ENCODE data around the gene RASGRF2.
"Not testable (repeated sequence)": the region's sequence is repeated elsewhere in the genome, so short reads cannot be mapped to it uniquely, and the experiment has no call there.

Gene RASGRF2

DNA sequence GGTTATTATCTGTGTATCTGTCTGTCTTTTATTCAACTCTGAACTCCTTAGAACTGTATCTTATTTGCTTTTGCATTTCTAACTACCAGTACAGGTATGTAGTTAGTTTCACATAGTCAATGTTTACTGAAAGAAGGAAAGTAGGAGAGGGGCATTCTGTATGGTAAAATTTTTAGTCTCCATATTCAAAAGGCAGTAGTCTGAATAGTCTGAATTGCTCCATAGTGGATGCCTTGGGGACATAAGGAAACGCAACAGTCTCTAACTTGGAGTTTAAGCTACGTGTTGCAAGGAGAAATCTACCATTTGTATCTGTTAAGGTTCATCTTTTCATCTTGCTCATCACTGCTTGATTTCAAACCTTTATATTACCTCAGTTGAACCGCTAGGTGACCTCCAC, 26.2 kb downstream of the RASGRF2 start:
- no peak for DNase-seq (ENCODE audit: low read depth)

DNA sequence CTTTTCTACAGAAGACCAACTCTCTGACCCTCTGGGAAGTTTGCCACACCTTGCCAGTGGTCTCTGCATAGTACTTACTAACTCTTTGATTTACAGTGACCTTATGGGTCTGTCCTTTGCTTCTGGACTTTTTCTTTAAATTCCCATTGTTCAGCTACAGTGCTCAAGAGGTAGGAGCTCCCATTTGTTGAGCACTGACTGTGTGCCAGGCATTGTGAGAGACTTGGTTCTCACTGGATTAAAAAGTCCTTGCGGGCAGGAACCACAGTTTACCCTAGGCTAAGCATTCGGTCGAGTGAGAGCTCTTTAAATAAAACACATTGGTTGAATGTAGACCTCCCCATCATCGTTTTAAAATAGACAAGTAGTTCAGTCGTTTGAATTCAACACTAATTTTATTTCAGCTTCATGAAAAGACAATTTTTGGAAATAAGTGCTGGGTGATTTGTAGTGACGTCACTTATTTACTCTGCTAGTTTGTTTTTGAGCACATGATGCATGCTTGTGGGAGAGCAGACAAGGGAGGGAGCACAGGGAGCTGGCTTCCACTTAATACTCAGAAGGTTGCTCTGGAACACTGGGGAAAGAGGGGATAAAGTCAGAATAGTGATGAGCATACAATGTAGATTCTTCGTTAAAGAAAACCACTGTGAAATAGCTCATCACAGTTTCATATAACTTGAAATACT, 27.1 kb downstream of the RASGRF2 start:
- DNase-seq (ENCODE audit: low read depth) = no peak

DNA sequence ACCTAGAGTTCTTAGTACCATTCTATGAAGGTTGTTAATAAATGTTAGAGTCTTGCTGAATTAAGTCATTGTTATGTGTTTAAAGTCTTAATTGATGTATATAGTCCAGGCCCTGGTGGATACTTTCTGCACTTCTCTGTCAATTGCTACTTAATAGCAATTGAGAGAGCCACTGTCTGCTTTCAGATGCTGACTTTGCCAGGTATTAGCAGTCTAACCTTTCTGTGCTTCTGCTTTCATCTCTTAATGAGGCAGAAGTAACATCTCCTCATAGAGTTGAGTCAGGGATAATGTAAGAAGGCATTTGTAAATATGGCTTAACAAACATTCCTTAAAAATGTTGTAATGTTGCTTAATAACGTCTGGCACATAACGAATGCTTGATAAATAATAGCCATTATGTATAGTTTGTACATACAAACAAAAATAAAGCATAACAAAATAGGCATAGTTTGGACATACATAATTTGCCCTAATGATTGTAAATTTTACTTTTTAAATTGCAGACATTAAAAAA, 28.3 kb downstream of the RASGRF2 start:
- DNase-seq (ENCODE audit: low read depth) = no peak

DNA sequence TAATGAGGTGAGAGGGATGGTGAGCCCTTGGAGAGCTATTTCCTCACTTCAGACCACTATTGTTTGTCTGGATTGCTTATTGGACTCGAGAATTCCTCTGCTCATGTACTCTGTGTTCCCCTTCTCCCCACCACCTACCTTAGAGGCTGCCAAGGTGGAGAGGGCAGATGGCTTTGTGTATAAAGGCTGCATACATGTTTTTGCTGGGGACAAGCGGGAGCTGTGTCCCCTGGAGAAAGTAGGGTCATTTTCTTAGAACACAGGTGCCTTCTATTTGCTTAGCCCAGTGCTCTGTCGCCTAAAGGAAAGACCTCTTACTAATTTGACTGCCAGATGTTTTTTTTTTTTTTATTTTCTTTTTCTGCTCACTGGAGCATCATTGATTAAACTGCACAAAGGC, 29.7 kb downstream of the RASGRF2 start:
- no peak for DNase-seq (ENCODE audit: low read depth)

DNA sequence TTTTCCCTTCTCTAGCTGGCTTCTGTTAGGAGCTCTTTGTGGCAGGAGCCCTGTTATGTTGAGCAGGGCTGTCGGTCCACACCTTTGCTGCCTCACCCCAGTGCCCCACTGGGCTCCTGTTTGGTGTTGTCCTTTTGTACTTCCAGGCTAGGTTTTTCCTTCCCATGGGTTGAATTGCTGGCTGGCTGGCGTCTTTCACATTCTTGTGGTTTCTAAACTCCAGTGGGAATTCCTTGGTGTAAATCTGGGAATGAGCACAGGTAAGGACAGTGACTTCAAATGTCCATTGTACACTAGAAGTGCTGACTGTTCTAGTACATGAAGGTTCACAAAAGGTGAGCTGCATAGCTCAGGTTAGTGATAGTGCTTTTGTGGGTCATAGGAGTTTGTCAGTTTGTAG, 30.4 kb downstream of the RASGRF2 start:
- no peak for DNase-seq (ENCODE audit: low read depth)

DNA sequence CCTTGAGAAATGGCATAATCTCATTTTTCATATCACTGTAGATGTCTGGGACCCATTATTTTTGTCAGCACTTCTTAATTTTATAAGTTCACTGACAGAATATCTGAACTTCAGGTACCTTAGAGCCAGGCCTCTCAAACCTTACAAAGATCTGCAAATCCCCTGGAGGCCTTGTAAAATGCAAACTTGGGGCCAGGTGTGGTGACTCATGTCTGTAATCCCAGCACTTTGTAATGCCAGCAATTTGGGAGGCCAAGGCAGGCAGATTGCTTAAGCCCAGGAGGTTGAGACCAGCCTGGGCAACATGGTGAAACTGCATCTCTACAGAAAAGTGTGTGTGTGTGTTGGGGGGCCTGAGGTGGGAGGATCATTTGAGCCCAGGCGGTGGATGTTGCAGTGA, 30.8 kb downstream of the RASGRF2 start:
- no peak for DNase-seq (ENCODE audit: low read depth)

DNA sequence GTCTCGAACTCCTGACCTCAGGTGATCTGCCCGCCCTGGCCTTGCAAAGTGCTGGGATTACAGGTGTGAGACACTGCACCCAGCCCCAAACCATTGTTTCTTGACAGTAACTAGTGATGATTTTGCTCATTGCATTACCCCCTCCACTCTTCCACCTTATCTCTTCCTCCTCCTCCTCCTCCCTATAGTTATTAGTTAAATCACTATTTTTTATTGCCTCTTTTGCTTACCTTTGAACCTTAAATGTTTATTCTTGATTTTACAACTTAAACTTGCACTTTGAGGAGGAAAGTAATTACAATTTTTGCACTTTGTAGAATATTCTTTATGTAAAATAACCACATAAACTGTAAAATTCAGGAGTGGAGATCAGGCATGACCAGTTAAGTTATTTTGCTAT, 35.7 kb downstream of the RASGRF2 start:
- no peak for DNase-seq (ENCODE audit: low read depth)

DNA sequence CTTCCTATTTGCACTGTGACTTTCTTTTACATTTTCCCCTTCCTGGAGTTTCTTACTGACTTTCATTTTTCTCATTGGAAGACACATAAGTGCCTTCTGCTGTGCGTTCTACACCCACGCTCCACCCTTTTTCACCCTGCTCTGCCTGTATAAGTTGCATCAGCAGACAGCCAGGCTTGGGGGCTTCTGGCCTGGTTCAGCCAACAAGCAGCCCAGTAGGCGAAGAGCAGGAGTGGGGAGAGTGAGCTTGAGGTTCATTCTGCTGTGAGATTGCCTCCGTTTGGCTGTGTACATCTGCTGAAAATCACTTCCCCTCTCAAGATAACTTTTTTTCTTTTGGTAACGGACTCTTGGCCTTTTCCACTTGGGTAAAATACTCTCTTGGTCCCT, 38.4 kb downstream of the RASGRF2 start:
- no peak for DNase-seq (ENCODE audit: low read depth)

DNA sequence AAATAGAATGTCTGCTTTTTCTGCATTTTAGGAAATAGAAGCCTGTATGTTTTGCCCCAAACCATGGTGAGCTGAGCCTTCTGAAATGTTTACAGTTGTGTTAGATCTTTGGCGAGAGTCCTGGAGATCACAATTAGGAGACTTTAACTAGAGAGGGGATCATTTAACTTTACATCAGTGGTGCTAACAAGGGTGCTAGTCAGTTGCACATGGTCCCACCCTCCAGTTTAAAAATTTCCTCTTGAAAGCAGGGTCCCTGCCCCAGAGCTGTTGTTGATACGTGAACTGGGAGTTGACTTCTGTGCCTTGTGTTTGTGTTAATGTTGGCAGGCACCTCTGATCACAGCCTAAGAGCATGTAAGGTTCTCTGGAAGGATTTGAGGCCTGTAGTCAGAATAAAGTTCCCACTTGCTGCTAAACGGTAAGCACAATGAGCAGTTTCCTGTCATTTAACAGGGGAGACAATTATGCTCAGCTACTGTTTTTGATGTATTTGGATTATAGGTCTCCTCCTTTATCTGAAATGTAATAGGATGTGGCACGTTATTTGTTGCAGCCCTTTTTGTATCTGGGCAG, 43.7 kb downstream of the RASGRF2 start:
- no peak for DNase-seq (ENCODE audit: low read depth)

DNA sequence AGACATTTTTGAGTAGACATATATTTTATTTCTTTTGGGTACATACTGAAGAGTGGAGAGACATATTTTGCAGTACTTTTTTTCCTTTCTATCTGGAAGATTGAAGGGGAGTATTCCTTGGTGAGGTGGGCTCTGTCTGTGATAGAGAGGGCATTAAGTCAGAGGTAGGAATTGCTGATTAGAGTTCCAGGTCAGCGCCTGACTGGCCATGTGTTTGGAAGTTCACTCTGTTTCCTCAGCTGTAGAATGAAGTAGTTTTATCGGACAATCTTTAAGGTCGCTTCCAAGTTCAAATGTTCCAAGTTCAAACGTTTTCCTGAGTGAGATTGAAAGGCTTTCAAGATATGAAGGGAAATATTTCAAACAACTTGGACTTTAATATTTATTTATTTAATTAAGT, 45.5 kb downstream of the RASGRF2 start:
- DNase-seq (ENCODE audit: low read depth) = no peak

DNA sequence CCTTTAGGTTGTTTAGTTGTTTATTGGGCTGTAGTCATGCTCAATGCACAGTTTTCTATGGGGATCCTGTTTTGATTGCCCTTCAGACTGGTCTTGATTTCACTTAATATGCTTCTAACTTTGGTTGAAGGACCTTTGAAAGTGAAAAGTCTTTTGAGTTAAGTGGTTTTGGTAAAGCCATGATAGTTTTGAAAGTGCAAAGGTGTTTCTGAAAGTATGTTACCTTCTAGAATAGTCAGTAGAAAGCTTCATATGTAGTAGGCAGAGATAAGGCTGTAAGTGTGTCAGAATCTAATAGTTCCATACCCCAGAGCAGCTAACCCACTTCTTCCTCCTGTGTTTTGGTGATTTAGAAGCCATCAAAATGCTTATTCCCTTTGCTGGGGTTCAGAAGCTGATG, 46.1 kb downstream of the RASGRF2 start:
- no peak for DNase-seq (ENCODE audit: low read depth)

DNA sequence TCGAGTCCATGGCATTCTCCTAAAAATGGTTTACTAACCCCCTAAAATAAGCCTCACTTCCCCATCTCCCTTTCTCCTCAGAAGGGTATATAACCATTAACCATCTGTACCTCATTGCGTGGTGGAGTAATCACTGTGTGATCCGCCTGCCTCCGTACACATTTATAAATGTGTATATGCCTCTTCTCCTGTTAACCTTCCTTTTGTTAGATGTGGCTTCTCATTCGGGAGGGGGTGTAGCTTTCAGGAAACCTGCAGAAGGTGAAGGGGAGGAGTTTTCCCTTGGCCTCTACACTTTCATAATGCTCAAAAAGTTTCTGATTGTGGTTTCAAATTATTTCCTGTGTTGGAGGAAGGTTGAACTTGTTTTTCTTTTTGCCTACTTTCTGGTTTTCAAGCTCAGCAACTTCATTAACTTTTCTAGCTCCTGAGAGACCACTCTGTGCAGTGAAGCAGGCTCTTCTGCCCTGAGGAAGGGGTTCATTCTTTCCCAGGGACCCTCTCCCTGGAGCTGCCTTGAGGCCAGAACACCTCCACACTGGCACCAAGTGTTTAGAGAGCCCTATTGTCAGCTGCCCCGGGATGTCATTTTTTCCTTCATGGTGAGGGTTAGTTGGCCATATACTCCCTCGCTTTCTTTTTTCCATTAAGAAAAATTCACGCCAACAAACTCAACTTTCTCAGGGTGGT, 46.9 kb downstream of the RASGRF2 start:
- DNase-seq (ENCODE audit: low read depth) = peak; percentile 25

DNA sequence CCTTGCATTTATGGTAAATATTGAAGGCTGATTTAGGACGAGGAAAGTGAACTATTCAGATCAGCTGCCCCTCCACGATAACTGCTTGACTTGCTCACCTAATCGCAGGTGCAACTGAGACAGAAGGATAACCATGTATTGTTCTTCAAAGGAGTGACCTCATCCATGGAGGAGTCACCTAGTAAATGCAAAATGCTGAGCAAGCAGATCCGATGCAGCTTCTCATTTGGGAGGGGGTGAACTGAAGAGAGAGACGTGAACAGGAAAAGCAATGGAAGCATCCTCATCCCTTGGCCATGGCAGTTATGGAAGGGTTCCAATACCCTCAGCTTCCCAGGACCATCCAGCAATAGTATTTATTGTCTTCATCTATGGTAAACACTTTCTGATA, 47.5 kb downstream of the RASGRF2 start:
- no peak for DNase-seq (ENCODE audit: low read depth)

DNA sequence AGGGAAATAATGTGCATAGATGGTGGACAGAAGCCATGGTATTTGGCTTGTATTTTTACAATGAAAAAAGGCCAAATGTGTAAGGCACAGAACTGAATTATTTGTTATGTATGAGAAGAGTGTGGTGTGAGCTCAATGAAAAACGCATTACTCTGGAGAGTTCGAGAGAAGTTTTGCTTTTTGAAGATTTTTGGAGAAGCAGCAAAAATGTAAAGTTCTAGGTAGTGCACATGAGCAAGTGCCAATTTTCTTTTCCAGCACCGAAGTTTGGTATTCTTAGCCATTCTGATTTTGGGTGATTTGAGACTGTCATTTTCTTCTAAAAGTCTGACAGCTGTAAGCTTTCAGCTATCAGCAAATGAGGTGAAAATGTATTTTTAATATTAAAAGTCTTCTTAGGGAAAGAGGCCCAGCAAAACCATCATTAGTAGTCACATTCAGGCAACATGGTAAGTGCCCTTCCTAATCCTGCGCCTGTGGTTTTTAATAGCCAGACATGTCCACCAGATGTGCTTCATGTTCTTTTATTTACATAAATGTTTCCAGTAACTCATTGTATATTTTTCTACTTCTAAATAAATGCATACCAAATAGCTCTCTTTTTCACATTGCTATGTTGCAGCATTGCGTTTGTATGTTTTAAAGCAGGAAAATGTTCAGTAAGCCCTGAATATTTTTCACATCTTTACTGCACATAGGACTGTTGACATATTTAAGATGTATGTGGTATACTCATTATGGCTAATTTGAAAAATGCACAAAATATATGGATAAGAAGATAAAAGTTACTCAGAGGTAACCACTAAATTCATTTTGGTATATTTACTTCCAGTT, 50.4 kb downstream of the RASGRF2 start:
- no peak for DNase-seq (ENCODE audit: low read depth)

DNA sequence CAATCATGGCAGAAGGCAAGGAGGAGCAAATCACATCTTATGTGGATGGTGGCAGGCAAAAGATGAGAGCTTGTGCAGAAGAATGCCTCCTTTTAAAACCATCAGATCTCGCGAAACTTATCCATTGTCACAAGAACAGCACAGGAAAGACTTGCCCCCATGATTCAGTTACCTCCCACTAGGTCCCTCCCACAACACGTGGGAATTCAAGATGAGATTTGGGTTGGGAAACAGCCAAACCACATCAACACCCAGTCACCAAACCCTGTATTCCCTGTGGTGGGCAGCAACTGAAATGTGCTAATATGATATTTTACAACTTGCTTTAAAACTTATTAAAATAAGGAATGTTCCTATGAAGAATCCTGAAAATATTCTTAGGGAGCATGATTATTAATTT, 54.2 kb downstream of the RASGRF2 start:
- DNase-seq (ENCODE audit: low read depth) = no peak

DNA sequence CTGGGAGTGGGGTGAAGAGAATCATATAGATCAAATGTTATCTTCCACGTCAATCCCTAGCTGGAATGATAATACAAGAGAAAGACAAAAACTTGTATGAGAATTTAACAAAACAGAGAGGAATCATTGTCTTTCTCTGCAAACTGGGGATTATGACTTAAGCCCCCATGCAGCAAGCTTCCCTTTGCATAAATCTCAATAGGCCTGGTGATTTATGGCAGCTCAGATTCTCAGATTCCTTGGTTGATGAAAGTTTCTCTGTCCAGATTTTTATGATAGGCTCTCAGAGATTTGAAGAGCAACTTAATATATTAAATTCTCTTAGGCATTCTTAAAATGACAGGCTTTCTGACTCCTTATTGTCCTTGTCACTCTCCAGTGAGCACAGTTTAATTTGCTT, 56.0 kb downstream of the RASGRF2 start:
- DNase-seq (ENCODE audit: low read depth) = no peak

DNA sequence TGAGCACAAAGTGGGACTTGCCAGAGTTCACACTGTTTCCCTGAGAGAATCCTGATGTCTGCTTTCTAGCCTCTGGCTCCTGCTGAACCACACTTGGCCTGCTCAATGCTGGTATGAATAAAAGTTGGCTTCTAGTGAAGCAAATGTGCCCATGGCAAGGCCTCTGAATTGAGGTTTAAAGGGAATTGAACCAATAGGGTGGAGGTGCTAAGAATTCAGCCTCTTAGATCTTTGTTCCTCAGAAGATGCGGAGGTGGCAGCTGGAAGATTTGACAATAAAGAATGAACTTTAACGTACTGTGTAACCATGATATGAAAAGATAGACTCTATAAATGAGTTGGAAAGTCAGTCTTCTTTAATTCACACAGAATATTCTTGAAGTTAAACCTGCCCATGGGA, 57.2 kb downstream of the RASGRF2 start:
- DNase-seq (ENCODE audit: low read depth) = no peak

DNA sequence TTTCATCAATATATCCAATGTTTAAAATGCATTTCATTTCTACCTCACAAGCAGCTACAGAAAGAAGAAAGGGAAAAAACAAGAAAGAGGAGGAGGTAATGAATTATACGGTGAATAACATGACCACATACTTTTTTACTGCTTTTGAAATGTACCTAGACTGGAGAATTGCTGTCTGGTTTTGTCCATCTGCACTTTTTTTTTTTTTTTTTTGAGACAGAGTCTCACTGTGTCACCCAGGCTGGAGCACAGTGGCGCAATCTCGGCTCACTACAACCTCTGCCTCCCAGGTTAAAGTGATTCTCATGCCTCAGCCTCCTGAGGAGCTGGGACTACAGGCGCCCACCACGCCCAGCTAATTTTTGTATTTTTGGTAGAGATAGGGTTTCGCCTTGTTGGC, 58.4 kb downstream of the RASGRF2 start:
- DNase-seq (ENCODE audit: low read depth) = not testable (repeated sequence)

DNA sequence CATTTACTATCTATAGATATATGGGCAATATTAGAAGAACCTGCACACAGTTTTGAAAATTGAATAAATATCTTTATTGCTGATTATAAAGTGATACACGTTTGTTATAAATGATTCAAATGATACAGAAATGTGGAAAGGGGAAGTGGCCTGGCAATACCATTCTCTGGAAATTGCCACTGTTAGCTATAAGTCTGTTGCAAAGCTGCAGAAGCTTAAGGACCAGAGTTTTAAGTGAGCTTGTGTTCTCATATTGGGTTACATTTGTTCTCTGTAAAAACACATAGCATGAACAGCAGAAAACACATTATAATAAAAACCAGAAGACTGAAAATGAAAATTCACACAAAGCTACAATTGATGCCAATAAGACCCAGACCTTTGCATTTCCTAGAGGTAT, 59.6 kb downstream of the RASGRF2 start:
- DNase-seq (ENCODE audit: low read depth) = no peak

DNA sequence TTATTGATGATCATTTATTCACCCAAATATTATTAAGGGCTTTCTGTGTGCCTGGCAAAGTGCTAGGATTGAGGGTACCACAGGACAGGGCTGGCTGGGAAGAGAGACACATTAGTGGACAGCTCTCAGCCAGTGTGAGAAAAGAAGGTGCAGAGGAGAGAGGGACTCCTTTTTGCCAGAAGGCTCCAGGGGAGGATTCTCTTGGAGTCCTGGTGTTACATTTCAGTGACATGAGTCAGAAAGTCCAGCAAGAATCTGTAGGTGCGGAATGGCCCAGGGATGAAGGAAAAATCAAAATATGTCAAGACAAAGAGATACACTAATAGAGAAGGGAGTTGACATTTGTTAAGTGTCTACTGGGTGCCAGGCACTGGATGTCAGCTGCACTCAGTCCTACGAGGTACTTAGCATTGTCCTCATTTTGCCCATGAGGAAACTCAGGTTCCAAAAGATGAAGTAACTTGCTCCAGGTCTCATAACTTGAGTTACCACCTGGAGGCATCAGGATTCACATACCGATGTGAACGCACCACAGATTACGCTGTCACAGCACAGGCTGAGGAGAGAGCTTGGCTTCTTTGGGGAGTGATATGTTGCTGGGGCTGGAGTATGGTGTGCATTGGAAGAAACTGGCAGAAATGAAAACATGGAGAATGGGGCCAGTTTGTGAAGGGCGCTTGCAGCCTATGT, 60.5 kb downstream of the RASGRF2 start:
- DNase-seq (ENCODE audit: low read depth) = no peak

DNA sequence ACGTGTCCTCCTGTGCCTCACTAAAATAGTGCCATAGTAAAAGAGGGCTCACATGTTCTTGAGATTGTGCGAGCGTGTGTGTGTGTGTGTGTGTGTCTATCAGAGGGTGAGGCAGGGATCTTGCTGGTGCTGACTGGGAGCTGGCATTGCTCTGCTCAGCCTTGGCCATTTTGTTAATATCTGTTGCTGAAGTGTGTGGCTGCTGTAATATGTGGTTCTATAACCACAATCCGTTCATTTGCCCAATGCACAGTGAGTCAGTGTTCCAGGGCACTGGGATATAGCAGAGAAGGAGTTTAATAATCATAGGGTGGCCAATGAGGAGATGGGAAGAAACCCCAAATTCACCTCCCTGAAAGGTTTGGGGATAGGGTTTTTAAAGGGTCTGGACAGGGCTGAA, 61.3 kb downstream of the RASGRF2 start:
- no peak for DNase-seq (ENCODE audit: low read depth)

All from stimulated activated CD8-positive, alpha-beta memory T cell treated with anti-CD3 and anti-CD28 coated beads, Interleukin-12 subunit alpha, Interleukin-12 subunit beta, amount 100 ng/mL, for 1 hour (primary cell).